ENCODE data around the gene MAGEA9B.
"Not testable (repeated sequence)": the region's sequence is repeated elsewhere in the genome, so short reads cannot be mapped to it uniquely, and the experiment has no call there.

The MAGEA9B gene

GRCh38 chrX:149585631-149586030 is 1.6 kb downstream of the MAGEA9B start:
- DNase-seq (ENCODE audit: low spot score); in situ Hi-C loops (cut with MboI; ENCODE audit: low sequenced_read_pairs, unreplicated experiment): not testable (repeated sequence)

- DNase-seq (ENCODE audit: low spot score); in situ Hi-C loops (cut with MboI; ENCODE audit: low sequenced_read_pairs, unreplicated experiment): not testable (repeated sequence)
Measured at GRCh38 chrX:149573456-149573855, 13.8 kb downstream of the MAGEA9B start.

- no peak for TF ChIP-seq CTCF (IDR thresholded peaks at IDR 0.05; ENCODE audit: borderline replicate concordance, control extremely low read depth, extremely low read depth, insufficient read depth, missing control alignments)
- no peak for DNase-seq (ENCODE audit: low spot score)
- in situ Hi-C loops (cut with MboI; ENCODE audit: low sequenced_read_pairs, unreplicated experiment) = no loop called here
Measured at GRCh38 chrX:149572743-149573142, 14.5 kb downstream of the MAGEA9B start.

- no peak for TF ChIP-seq CTCF (IDR thresholded peaks at IDR 0.05; ENCODE audit: borderline replicate concordance, control extremely low read depth, extremely low read depth, insufficient read depth, missing control alignments)
- DNase-seq (ENCODE audit: low spot score) = no peak
- in situ Hi-C loops (cut with MboI; ENCODE audit: low sequenced_read_pairs, unreplicated experiment) = no loop called here
Measured at GRCh38 chrX:149571770-149572169, 15.5 kb downstream of the MAGEA9B start.

- DNase-seq (ENCODE audit: low spot score) = no peak
- no peak for TF ChIP-seq CTCF (IDR thresholded peaks at IDR 0.05; ENCODE audit: borderline replicate concordance, control extremely low read depth, extremely low read depth, insufficient read depth, missing control alignments)
- in situ Hi-C loops (cut with MboI; ENCODE audit: low sequenced_read_pairs, unreplicated experiment) = no loop called here
Measured at GRCh38 chrX:149570668-149571067, 16.6 kb downstream of the MAGEA9B start.

- in situ Hi-C loops (cut with MboI; ENCODE audit: low sequenced_read_pairs, unreplicated experiment) = no loop called here
- DNase-seq (ENCODE audit: low spot score) = no peak
- no peak for TF ChIP-seq CTCF (IDR thresholded peaks at IDR 0.05; ENCODE audit: borderline replicate concordance, control extremely low read depth, extremely low read depth, insufficient read depth, missing control alignments)
Measured at GRCh38 chrX:149569770-149570169, 17.5 kb downstream of the MAGEA9B start.

GRCh38 chrX:149568701-149569296 is 18.5 kb downstream of the MAGEA9B start:
- DNase-seq (ENCODE audit: low spot score) = no peak
- no peak for TF ChIP-seq CTCF (IDR thresholded peaks at IDR 0.05; ENCODE audit: borderline replicate concordance, control extremely low read depth, extremely low read depth, insufficient read depth, missing control alignments)
- in situ Hi-C loops (cut with MboI; ENCODE audit: low sequenced_read_pairs, unreplicated experiment) = no loop called here
